OCI-M1 (cell line): ENCODE data around the gene CBLB.
"Not testable (repeated sequence)": the region's sequence is repeated elsewhere in the genome, so short reads cannot be mapped to it uniquely, and the experiment has no call there.

Source experiments
- DNase-seq: peaks from one replicate; lab custom pipeline; 2025; lab: John Stamatoyannopoulos, UW

Gene CBLB

GRCh38 chr3:105786241-105786640 lies 82.6 kb downstream of the CBLB start:
- DNase-seq, result no peak

GRCh38 chr3:105785803-105786202 lies 83.0 kb downstream of the CBLB start:
- no peak for DNase-seq

- no peak for DNase-seq
Measured at GRCh38 chr3:105783631-105784030, 85.2 kb downstream of the CBLB start.

GRCh38 chr3:105781871-105782270 lies 86.9 kb downstream of the CBLB start:
- DNase-seq, result no peak

GRCh38 chr3:105780107-105780506 lies 88.7 kb downstream of the CBLB start:
- DNase-seq, result no peak

- no peak for DNase-seq
Measured at GRCh38 chr3:105775368-105775767, 93.4 kb downstream of the CBLB start.

- DNase-seq, result no peak
Measured at GRCh38 chr3:105774444-105775180, 94.2 kb downstream of the CBLB start.

- no peak for DNase-seq
Measured at GRCh38 chr3:105773291-105773690, 95.5 kb downstream of the CBLB start.

GRCh38 chr3:105772635-105773034 lies 96.2 kb downstream of the CBLB start:
- no peak for DNase-seq

- peak; percentile 66 for DNase-seq
Measured at GRCh38 chr3:105771392-105771791, 97.4 kb downstream of the CBLB start.

- DNase-seq, result no peak
Measured at GRCh38 chr3:105770410-105770809, 98.4 kb downstream of the CBLB start.

GRCh38 chr3:105767776-105768175 lies 101.0 kb downstream of the CBLB start:
- no peak for DNase-seq

- no peak for DNase-seq
Measured at GRCh38 chr3:105767216-105767615, 101.6 kb downstream of the CBLB start.

GRCh38 chr3:105765308-105765639 lies 103.5 kb downstream of the CBLB start:
- no peak for DNase-seq

- peak; percentile 78 for DNase-seq
Measured at GRCh38 chr3:105764378-105765307, 104.2 kb downstream of the CBLB start.

GRCh38 chr3:105763659-105764036 lies 105.2 kb downstream of the CBLB start:
- no peak for DNase-seq

- DNase-seq, result no peak
Measured at GRCh38 chr3:105762749-105763658, 105.8 kb downstream of the CBLB start.

- not testable (repeated sequence) for DNase-seq
Measured at GRCh38 chr3:105762214-105762613, 106.6 kb downstream of the CBLB start.

GRCh38 chr3:105759442-105760078 lies 109.3 kb downstream of the CBLB start:
- DNase-seq, result no peak

- DNase-seq, result no peak
Measured at GRCh38 chr3:105758451-105758850, 110.4 kb downstream of the CBLB start.

- no peak for DNase-seq
Measured at GRCh38 chr3:105755121-105755886, 113.5 kb downstream of the CBLB start.
